Inflammatory macrophage (primary cell): ENCODE measurements around the gene PROCR.
A peak's percentile ranks its signal among the peaks of the same experiment; 100 is the strongest.
"Not testable (repeated sequence)": the region's sequence is repeated elsewhere in the genome, so short reads cannot be mapped to it uniquely, and the experiment has no call there.

Experiments
- DNase-seq, 2 donors: peaks; one replicate each; pipeline ENCODE4 v3.0.0-alpha.2; 2020 to 2022

PROCR gene

GRCh38 chr20:35193031-35193791 lies 21.3 kb downstream of the PROCR start:
- not testable (repeated sequence) for DNase-seq

GRCh38 chr20:35196313-35196712 lies 24.4 kb downstream of the PROCR start:
- DNase-seq = no peak

GRCh38 chr20:35199740-35200139 lies 27.9 kb downstream of the PROCR start:
- DNase-seq = no peak

- DNase-seq = peak; percentile 43 to 61
Measured at GRCh38 chr20:35200267-35200666, 28.4 kb downstream of the PROCR start.

GRCh38 chr20:35201467-35201866 lies 29.6 kb downstream of the PROCR start:
- not testable (repeated sequence) for DNase-seq

- DNase-seq = no peak
Measured at GRCh38 chr20:35206802-35207201, 34.9 kb downstream of the PROCR start.

- DNase-seq = peak; percentile 76 to 89
Measured at GRCh38 chr20:35207950-35208611, 36.2 kb downstream of the PROCR start.

- DNase-seq = peak; percentile 12 to 13
Measured at GRCh38 chr20:35215066-35215956, 43.4 kb downstream of the PROCR start.

- DNase-seq = no peak
Measured at GRCh38 chr20:35216541-35216940, 44.7 kb downstream of the PROCR start.

- DNase-seq = no peak
Measured at GRCh38 chr20:35223941-35224340, 52.1 kb downstream of the PROCR start.

- no peak for DNase-seq
Measured at GRCh38 chr20:35224536-35224935, 52.7 kb downstream of the PROCR start.

- no peak for DNase-seq
Measured at GRCh38 chr20:35225319-35226125, 53.6 kb downstream of the PROCR start.

GRCh38 chr20:35226126-35226883 lies 54.4 kb downstream of the PROCR start, which contains the start of gene MMP24:
TSS of gene MMP24 (plus strand) at chr20:35226690. CDS start at chr20:35226739, 49 bp downstream.
- no peak for DNase-seq
